ENCODE data around the gene GBP1. TPM values are rescaled to one million over a fixed set of nuclear protein-coding genes. Genes with fewer than 3 reads are reported as not detected.
A peak's percentile ranks its signal among the peaks of the same experiment; 100 is the strongest.
"Not testable (repeated sequence)": the region's sequence is repeated elsewhere in the genome, so short reads cannot be mapped to it uniquely, and the experiment has no call there.

The GBP1 gene
- total RNA-seq, 2 donors from 2014 or later = 51.3 to 79.2 TPM

DNA sequence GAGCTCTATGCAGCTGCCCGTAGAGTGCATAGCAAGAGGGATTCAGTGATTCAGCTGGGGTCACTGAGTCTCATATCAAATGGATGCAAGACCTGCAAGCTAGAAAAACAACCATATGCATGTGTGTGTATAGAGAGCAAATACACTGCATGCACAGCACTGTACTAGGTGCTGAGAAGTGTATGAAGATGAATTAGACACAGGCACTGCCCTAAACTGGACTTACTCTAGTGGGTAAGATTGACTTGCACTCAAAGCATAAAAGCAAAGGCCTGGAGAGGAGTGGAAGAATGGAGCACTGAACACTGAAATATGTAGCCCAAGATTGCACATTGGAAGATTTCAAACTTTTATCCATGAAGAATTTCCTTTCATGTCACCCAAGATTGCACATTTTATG, 5.5 kb upstream of the GBP1 start:
- H3K9me3 Mint-ChIP-seq = peaks cover 12 to 15% of the 10 kb centered on the region in 2 donors
- H3K36me3 Mint-ChIP-seq = peaks cover 19 to 30% of the 10 kb centered on the region in 2 donors
- DNase-seq (ENCODE audit: low spot score in 2 of 2) = no peak
- ATAC-seq = peak; percentile 39 to 41
- peak overlapping the region; percentile 40 to 92 for H3K27ac Mint-ChIP-seq

DNA sequence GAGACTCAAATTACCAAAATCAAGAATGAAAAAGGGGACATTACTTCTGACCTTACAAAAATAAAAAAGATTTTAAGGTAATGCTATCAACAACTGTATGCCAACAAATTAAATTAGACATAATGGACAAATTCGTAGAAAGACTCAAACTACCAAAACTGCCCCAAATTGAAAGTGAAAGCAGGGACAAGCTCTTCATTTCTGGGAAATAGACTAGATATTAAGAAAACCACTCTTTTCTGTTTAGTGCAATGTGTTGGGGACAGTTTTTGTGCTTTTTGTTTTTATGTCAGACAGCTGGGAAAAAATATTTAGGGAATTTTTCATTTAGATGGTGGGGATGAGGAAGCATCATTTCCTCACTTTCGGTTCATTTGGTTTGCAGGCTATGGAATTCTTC, 4.9 kb upstream of the GBP1 start:
- no peak for ATAC-seq
- Mint-ChIP-seq H3K9me3 (peaks cover 12 to 15% of the 10 kb centered on the region in 2 donors), H3K36me3 (peaks cover 19 to 35% of the 10 kb centered on the region in 2 donors), H3K27ac (peak overlapping the region; percentile 91 to 92)
- DNase-seq (ENCODE audit: low spot score in 2 of 2) = no peak

DNA sequence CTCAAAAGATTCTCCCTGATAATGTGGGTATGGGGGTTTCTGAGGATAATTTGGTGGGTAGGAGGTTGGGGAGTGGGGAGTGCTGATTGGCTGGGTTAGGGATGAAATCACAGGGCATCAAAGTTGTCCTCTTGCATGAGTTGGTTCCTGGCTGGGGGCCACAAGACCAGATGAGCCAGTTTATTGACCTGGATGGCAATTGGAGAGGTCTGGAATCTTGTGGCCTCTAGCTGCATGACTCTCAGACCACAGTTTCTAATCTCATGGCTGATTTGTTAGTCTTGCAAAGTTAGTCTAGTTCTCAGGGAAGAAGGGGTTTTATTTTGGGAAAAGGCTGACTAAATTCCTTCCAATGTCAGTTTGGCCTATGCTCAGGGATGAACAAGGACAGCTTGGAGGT, 3.3 kb upstream of the GBP1 start:
- Mint-ChIP-seq H3K9me3 (peaks cover 0 to 4% of the 10 kb centered on the region in 2 donors), H3K36me3 (peaks cover 21 to 28% of the 10 kb centered on the region in 2 donors), H3K27ac (peak overlapping the region in 1 of 2 donors; percentile 51)
- DNase-seq (ENCODE audit: low spot score in 2 of 2) = no peak
- ATAC-seq = no peak

DNA sequence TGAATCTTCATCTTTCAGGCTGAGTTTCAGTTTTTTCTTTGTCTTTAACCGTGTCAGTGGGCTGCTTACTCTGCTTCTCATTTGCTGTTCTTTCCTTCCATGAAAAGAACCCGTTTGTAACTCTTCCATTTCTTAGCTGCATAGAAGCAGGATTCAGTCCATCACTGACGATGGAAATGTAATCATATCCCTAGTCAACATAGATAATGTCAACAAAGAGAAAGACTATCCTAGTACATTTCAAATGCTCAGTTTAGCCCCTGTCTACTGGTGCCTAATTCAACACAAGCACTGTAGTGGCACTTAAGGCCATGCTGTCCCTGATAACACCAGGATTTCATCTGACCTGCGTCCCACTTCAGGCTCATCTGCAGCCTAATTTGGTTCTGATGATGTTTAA, 376 bp downstream of the GBP1 start:
- Mint-ChIP-seq H3K27ac (peak overlapping the region; percentile 94 to 96), H3K9me3 (no peaks in the 10 kb centered on the region), H3K36me3 (peaks cover 14 to 43% of the 10 kb centered on the region in 2 donors)
- DNase-seq (ENCODE audit: low spot score in 2 of 2) (no peak), ATAC-seq (peak; percentile 52 to 61)

DNA sequence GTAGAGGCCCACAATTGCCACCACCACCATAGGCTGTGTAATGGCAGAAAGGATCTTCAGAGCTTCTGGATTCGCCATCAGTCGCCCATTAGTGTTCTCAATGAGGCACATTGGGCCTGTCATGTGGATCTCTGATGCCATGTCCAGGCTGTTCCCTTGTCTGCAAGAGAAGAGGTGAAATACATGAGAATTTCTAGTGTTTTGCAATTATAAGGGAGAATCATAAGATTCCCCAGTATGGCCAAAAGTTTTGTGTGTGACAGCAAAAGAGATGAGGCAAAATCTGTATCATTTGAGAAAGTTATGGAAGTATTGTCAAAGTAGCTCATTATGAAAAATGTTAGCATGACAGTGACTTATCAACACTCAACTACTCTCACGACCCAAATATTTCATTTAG, 1.9 kb downstream of the GBP1 start:
- Mint-ChIP-seq H3K36me3 (peaks cover 20 to 56% of the 10 kb centered on the region in 2 donors), H3K27ac (peak overlapping the region in 1 of 2 donors; percentile 94), H3K9me3 (no peaks in the 10 kb centered on the region)
- ATAC-seq (no peak), DNase-seq (ENCODE audit: low spot score in 2 of 2) (no peak)

DNA sequence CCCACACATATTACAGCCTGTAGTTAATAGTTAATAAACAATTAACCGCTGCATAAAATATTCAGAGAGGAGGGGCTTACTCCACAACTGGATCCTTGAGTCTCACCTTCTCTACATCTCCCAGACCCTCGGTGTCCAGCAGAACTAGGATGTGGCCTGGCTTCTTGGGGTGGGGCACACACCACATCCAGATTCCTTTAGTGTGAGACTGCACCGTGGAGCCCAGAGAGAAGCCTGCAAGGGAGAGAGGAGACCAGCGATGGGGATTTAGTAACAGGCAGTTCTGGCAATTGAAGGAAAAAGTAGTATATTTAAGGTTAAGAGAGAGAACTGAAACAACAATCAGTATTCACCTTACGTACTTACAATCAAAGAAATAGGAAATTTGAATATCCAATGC, 4.9 kb downstream of the GBP1 start:
- ATAC-seq (no peak), DNase-seq (ENCODE audit: low spot score in 2 of 2) (no peak)
- Mint-ChIP-seq H3K9me3 (no peaks in the 10 kb centered on the region), H3K36me3 (peaks cover 30 to 75% of the 10 kb centered on the region in 2 donors), H3K27ac (no peak overlapping the region)

DNA sequence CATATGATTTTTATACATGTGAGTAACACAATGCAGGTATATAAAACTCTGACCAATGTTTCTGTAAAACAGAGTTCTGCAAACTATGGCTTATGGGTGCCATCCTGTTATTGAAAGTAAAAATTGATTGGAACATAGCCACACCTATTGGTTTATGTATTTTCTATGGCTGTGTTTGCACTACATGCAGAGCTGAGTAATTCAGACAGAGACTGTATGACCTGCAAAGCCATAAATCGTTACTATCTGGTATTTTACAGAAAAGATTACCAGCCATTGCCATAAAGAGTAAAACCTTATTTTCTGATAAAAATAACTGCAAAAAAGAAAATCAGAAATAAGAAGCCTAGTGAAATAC, 13.1 kb downstream of the GBP1 start:
- Mint-ChIP-seq H3K36me3 (peaks cover 30 to 49% of the 10 kb centered on the region in 2 donors), H3K9me3 (no peaks in the 10 kb centered on the region), H3K27ac (no peak overlapping the region)
- ATAC-seq (no peak), DNase-seq (ENCODE audit: low spot score in 2 of 2) (no peak)

DNA sequence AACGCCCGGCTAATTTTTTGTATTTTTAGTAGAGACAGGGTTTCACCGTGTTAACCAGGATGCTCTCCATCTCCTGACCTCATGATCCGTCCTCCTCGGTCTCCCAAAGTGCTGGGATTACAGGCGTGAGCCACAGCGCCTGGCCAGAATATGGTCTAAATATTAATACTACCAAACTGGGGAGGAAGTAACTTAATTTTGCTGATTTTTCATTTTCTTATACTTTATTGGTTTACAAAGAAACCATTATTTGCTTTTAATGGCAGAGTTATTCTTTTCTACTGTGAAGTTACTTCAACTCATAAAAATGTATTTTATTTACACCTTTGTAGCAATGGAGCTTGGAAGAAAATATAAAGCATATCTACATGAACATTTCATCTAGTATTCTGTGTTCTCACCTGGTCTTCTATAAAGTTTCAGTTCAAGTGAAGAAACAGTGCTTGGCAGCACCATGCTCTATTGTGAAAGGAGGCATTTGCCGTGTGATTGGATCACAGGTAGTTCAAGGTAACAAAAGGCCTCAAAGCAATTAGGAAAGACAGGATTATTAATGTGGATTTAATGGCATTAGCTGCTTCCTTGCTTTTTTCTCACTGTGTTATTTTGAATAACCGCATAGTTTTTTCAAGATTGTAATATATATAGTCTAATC, 13.6 kb downstream of the GBP1 start:
- DNase-seq (ENCODE audit: low spot score in 2 of 2) (no peak), ATAC-seq (no peak)
- no peaks in the 10 kb centered on the region for H3K9me3 Mint-ChIP-seq
- peaks cover 25 to 44% of the 10 kb centered on the region in 2 donors for H3K36me3 Mint-ChIP-seq
- no peak overlapping the region for H3K27ac Mint-ChIP-seq

DNA sequence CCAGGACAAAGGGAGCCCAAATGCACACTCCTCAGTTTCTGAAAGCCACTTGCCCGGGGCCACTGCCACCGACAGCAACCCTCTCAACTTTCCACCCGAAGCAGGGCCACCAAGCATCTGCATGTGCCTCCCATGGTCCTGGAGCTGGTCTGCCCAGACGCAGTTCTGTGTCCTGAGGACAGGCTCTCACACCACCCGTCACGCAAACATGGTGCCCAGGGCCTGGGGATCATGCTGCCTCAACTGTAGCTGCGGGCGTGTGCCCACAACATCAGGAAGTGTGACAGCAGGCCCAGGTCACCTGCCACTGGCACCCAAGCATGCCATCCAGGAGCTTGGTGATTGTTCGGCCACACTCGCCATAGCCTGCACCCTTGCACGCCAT, 14.4 kb downstream of the GBP1 start:
- no peak for DNase-seq (ENCODE audit: low spot score in 2 of 2)
- ATAC-seq = no peak
- H3K36me3 Mint-ChIP-seq = peaks cover 20 to 37% of the 10 kb centered on the region in 2 donors
- no peak overlapping the region for H3K27ac Mint-ChIP-seq
- no peaks in the 10 kb centered on the region for H3K9me3 Mint-ChIP-seq

DNA sequence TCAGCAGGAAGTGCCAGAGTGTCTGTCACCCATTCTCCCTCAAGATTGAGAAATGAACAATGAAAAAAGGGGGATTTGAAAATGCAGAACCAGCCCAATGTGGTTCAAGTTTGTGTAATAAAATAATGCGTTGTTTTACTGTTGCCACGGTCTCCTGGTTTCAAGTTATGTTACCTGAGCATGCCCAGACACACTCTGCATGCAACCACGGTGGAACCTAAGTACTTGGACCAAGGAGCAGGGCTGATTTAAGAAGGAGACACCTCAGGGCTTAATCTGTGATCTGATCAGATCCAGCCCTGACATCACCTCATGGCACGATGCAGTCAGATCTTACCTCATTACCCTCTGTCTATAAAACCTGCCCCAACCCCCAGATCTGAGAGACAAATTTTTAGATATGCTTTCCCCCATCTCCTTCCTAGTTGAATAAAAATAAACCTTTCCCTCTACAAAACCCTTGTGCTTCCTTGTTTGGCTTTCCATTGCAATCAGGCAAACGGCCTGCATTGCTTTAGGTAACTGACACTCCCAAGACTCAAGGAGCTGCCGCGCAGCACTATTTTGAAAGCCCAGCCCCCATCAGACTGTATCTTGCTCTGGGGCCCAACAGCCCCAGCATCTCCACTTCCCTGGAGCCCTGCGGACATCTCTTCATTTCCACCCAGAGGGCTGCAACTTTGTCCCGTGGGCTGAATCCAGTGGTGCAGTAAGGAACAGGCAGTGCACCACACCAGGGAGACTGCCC, 14.9 kb downstream of the GBP1 start:
- not testable (repeated sequence) for H3K9me3 Mint-ChIP-seq; DNase-seq (ENCODE audit: low spot score in 2 of 2); ATAC-seq; H3K27ac Mint-ChIP-seq
- H3K36me3 Mint-ChIP-seq = peaks cover 18 to 37% of the 10 kb centered on the region in 2 donors

DNA sequence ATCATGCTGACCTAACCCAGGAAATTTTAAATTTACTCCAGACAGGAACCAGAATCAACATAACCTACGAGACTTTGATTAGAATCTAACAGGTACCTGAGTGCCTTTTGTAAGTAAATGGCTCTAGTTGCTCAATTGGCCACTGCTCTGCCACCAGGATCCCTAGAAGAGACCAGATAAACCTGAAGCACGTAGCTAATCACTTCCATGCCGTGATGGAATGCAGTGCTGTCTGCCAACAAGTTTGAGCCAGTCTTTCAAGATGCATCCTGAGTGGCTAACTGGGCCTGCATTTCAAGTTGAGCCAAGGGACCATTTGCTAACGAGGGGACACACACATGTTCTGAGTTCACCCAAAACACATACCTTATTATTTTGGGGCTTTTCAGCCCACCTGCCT, 15.8 kb downstream of the GBP1 start:
- not testable (repeated sequence) for H3K27ac Mint-ChIP-seq; H3K9me3 Mint-ChIP-seq; ATAC-seq; DNase-seq (ENCODE audit: low spot score in 2 of 2)
- H3K36me3 Mint-ChIP-seq = peaks cover 9 to 40% of the 10 kb centered on the region in 2 donors

DNA sequence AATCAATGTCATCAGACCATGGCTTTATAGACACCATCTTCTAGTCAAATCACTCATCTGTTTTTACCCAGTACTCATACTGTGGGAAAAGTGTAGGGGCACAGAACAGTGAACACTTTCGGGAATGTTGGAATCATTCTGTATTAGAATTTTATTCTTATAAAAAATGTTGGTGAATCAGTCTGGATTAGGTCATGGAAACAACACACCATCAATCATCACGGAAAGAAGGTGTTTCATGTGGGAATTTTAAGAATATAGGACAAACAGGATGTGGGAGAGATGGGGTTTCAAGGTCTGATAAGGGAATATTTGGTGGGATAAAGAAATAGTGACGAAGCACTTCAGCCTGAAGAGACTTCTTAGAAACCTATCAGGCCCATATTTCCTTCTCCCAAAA, 17.3 kb downstream of the GBP1 start:
- H3K36me3 Mint-ChIP-seq = peaks cover 22 to 44% of the 10 kb centered on the region in 2 donors
- DNase-seq (ENCODE audit: low spot score in 2 of 2) (no peak), ATAC-seq (no peak)
- no peak overlapping the region for H3K27ac Mint-ChIP-seq
- peaks cover 3 to 4% of the 10 kb centered on the region in 2 donors for H3K9me3 Mint-ChIP-seq

DNA sequence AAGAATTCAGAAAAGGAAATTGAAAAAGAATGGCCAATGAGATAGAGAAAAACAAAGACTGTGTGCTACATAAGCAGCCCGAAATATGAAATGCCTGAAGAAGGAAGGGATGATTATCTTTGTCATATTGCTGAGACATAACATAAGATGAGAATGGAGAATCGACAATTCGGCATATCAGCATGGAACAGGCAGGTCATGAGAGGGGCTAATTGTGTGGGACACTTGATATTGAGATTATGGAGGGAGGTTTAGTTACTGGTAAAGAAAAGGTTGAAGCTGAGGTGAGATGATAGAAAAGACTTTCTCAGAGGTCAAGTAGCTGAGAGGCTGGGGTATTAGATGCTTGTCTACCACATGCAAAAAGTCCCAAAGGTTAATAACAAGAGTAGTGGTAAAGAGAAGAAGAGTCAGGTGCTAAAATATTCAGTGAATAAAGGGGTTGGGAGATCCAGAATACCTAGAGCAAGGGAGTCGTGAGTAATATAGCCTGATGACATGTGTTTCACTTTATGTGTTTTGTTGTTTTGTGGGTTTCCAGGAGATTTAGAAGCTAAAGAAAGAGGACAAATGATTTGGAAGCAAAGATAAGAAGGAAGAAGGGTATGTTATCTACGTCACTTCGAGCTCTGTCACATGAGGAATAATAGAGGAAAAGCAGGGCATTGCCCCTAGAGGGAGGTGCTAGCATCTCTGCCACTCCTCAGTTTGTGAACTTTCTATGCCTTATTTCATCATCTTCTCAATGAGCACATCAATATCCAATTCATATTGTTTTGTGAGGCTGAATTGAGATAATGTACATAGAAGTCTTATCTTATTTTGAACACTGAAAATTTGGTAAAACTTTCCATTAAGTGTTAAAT, 18.5 kb downstream of the GBP1 start:
- not testable (repeated sequence) for DNase-seq (ENCODE audit: low spot score in 2 of 2); H3K9me3 Mint-ChIP-seq; H3K27ac Mint-ChIP-seq
- H3K36me3 Mint-ChIP-seq = peaks cover 25 to 52% of the 10 kb centered on the region in 2 donors
- ATAC-seq = peak; percentile 93 to 97

DNA sequence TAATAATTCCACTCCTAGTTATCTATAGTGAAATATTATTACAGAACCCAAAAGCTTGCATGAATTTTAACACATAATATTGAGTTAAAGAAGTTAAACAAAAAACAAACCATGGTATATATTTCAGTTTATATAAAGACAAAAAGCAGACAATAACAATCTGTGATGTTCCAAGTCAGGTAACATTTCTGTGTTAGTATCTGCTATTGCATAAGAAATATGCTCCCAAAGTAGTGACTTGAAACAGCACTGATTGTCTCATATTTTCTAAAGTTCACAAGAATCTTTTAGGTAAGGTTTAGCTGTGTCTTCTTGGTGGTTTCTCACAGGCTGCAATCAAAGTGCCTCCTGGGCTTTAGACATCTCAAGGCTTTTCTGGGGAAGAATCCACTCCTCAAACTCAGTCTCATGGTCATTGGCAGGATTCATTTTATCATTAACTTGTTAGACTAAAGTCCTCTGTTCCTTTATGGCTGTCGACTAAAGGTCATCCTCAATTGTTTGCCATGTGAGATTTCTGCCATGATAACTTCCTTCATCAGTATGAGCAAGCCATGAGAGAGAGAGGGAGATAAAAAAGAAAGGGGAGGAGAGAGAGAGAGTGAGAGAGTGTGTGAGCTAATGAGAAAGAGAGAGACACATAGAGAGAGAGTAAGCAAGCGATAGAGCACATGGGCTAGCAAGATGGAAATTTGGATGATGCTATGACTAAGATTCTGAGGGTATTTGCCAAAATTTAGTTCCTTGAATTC, 19.9 kb downstream of the GBP1 start:
- ATAC-seq = no peak
- no peak overlapping the region for H3K27ac Mint-ChIP-seq
- DNase-seq (ENCODE audit: low spot score in 2 of 2) = no peak
- peaks cover 23 to 47% of the 10 kb centered on the region in 2 donors for H3K36me3 Mint-ChIP-seq
- H3K9me3 Mint-ChIP-seq = peaks cover 3 to 9% of the 10 kb centered on the region in 2 donors

DNA sequence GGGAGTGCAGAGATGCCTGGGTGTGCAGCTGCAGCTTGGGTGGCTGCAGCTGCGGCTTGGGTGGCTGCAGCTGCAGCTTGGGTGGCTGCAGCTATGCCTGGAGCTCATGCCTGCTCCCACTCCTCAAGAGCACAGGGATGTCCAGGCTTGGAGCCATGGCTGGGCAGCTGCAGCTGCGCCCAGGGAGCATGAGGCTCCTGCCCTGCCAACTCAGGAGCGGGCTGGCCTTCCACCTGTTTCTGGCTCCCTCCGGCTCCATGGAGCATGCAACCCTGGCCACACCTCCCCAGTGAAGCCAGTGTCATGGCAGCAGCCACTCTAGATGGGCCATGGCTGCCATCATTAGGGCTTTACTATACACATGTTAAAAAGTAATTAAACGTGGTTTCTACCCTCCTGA, 21.1 kb downstream of the GBP1 start:
- no peak for ATAC-seq
- Mint-ChIP-seq H3K36me3 (peaks cover 26 to 50% of the 10 kb centered on the region in 2 donors), H3K27ac (no peak overlapping the region), H3K9me3 (peaks cover 3 to 12% of the 10 kb centered on the region in 2 donors)
- DNase-seq (ENCODE audit: low spot score in 2 of 2) = no peak

DNA sequence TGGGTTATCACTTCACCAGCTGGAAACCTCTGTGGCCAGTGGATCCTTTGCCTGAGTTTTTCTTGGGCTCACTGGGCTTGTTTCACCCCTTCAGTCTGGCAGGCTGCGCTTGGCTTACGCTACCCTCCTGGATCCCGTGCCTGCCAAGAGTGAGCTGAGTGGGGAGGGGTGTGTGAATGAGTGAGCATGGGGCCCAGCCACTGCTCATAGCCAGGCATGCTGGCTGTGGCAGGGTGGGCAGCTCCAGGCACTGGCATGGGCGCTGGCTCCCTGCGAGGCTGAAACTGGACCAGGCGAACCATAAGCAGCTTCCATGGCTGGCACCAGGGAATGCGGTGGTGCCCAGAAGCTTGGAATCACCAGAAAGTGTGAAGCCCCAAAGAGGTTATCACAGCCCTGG, 22.5 kb downstream of the GBP1 start:
- Mint-ChIP-seq H3K9me3 (peaks cover 3 to 20% of the 10 kb centered on the region in 2 donors), H3K27ac (no peak overlapping the region), H3K36me3 (peaks cover 28 to 51% of the 10 kb centered on the region in 2 donors)
- no peak for ATAC-seq
- no peak for DNase-seq (ENCODE audit: low spot score in 2 of 2)

Data from activated naive CD4-positive, alpha-beta T cell treated with anti-CD3 and anti-CD28 coated beads, Interleukin-2, amount 50 U/mL, for 72 hours (primary cell).